Measurements from ENCODE around the gene TTLL13. TPM values are rescaled to one million over a fixed set of nuclear protein-coding genes. Genes with fewer than 3 reads are reported as not detected.
A peak's percentile ranks its signal among the peaks of the same experiment; 100 is the strongest.
"Not testable (repeated sequence)": the region's sequence is repeated elsewhere in the genome, so short reads cannot be mapped to it uniquely, and the experiment has no call there.

Gene TTLL13
- total and polyA plus RNA-seq, 10 donors: 0.03 to 1.8 (median 0.17) TPM; not detected in 3

- DNase-seq: peak; percentile 91
- H3K27ac ChIP-seq; intact Hi-C loops (cut with DNase I; ENCODE audit: low total_unique reads); H3K36me3 ChIP-seq; H3K27me3 ChIP-seq (replicated peaks in 1 of 7); H3K9me3 ChIP-seq: not testable (repeated sequence)
- peak overlapping the region in 1 of 8 donors; percentile 12 for H3K4me3 ChIP-seq
- H3K4me1 ChIP-seq: peaks cover 0 to 15% (median 6%) of the 10 kb centered on the region in 6 donors
- TF ChIP-seq, protein P1, sequence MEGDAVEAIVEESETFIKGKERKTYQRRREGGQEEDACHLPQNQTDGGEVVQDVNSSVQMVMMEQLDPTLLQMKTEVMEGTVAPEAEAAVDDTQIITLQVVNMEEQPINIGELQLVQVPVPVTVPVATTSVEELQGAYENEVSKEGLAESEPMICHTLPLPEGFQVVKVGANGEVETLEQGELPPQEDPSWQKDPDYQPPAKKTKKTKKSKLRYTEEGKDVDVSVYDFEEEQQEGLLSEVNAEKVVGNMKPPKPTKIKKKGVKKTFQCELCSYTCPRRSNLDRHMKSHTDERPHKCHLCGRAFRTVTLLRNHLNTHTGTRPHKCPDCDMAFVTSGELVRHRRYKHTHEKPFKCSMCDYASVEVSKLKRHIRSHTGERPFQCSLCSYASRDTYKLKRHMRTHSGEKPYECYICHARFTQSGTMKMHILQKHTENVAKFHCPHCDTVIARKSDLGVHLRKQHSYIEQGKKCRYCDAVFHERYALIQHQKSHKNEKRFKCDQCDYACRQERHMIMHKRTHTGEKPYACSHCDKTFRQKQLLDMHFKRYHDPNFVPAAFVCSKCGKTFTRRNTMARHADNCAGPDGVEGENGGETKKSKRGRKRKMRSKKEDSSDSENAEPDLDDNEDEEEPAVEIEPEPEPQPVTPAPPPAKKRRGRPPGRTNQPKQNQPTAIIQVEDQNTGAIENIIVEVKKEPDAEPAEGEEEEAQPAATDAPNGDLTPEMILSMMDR (IDR thresholded peaks at IDR 0.05 in 8 of 11, conservative IDR thresholded peaks at IDR 0.05 in 3 of 11): peak; percentile 35 to 88 (median 77)
- peak in 1 of 3 donors; percentile 23 for TF ChIP-seq POLR2AphosphoS5 (IDR thresholded peaks at IDR 0.05)
- WGBS, 5 donors: 46 to 53% (median 50%) methylated on average over 12 to 13 of the region's 13 CpGs
Measured at GRCh38 chr15:90293040-90293810, 43.9 kb downstream of the TTLL13 start.

DNA sequence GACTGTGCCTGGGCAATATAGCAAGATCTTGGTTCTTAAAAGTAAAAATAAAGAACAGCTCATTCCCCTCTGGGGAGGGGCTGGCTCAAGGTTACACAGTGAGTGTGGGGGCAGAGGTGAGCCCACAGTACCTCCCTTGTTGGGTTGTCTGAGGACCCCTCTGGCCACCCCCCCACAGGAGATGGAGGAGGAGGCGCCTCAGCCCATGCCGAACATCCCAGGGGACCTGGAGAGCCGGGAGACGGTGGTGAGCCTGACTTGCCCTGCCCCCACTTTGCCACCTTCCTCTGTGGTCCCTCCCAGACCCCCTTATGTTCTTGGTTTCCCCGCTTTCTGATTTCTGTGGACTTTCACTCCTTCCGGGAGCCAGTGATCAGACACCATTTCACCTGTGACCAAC, 44.8 kb downstream of the TTLL13 start:
- Histone ChIP-seq H3K4me3 (no peak overlapping the region), H3K36me3 (no peaks in the 10 kb centered on the region), H3K27ac (no peak overlapping the region), H3K9me3 (no peaks in the 10 kb centered on the region), H3K4me1 (peaks cover 0 to 15% (median 6%) of the 10 kb centered on the region in 6 donors), H3K27me3 (replicated peaks in 1 of 7) (no peaks in the 10 kb centered on the region)
- intact Hi-C loops (cut with DNase I; ENCODE audit: low total_unique reads): no loop called here
- DNase-seq: no peak
- WGBS, 5 donors: 73 to 90% (median 88%) methylated on average over 6 of the region's 6 CpGs
- TF ChIP-seq POLR2AphosphoS5 (IDR thresholded peaks at IDR 0.05) (no peak), POLR2A (IDR thresholded peaks at IDR 0.05) (no peak)
- TF ChIP-seq, protein P1 (IDR thresholded peaks at IDR 0.05 in 8 of 11, conservative IDR thresholded peaks at IDR 0.05 in 3 of 11): no peak

DNA sequence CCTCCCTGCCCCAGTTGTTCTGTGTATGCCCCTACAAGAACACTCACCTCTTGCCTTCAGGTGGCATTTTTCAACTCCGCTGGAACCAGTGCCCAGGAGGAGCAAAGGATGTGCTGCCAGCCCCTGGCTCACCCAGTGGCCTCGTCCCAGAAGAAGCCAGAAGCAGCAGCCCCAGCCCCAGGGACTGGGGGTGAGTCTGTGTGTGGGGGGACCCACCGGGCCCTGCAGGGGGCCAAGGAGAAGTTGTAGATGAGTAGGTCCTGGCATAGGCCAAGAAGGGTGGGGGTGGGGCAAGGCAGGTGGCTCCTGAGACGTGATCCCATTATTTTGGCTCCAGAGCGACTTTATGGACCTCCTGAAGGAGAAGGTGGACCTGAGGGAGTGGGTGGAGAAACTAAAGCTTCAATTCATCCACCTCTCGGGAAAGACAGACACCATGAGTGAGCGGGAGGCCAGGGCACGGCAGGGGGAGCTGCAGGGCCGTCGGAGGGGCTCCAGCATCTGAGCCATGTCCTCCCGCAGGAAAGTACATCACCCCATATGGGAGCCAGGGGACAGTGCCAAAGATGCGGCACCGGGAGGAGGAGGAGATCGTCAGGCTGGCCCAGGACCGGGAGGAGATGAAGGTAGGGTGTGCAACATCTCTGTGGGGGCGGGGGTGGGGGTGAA, 45.4 kb downstream of the TTLL13 start:
- H3K9me3 ChIP-seq: no peaks in the 10 kb centered on the region
- intact Hi-C loops (cut with DNase I; ENCODE audit: low total_unique reads): no loop called here
- no peak for DNase-seq
- no peaks in the 10 kb centered on the region for H3K36me3 ChIP-seq
- no peaks in the 10 kb centered on the region for H3K27me3 ChIP-seq (replicated peaks in 1 of 7)
- no peak overlapping the region for H3K27ac ChIP-seq
- H3K4me1 ChIP-seq: peaks cover 0 to 15% (median 6%) of the 10 kb centered on the region in 6 donors
- H3K4me3 ChIP-seq: no peak overlapping the region
- 68 to 86% (median 74%) methylated on average over 14 to 16 of the region's 16 CpGs for WGBS, 5 donors
- no peak for TF ChIP-seq POLR2AphosphoS5 (IDR thresholded peaks at IDR 0.05)
- TF ChIP-seq, protein P1 (IDR thresholded peaks at IDR 0.05 in 8 of 11, conservative IDR thresholded peaks at IDR 0.05 in 3 of 11): no peak
- no peak for TF ChIP-seq POLR2A (IDR thresholded peaks at IDR 0.05)

- H3K9me3 ChIP-seq: no peaks in the 10 kb centered on the region
- no peak for DNase-seq
- no peak overlapping the region for H3K4me3 ChIP-seq
- intact Hi-C loops (cut with DNase I; ENCODE audit: low total_unique reads): no loop called here
- no peak overlapping the region for H3K27ac ChIP-seq
- H3K36me3 ChIP-seq: no peaks in the 10 kb centered on the region
- peaks cover 0 to 15% (median 6%) of the 10 kb centered on the region in 6 donors for H3K4me1 ChIP-seq
- TF ChIP-seq POLR2A (IDR thresholded peaks at IDR 0.05): no peak
- TF ChIP-seq POLR2AphosphoS5 (IDR thresholded peaks at IDR 0.05): no peak
- TF ChIP-seq, protein P1 (IDR thresholded peaks at IDR 0.05 in 8 of 11, conservative IDR thresholded peaks at IDR 0.05 in 3 of 11): no peak
- no peaks in the 10 kb centered on the region for H3K27me3 ChIP-seq (replicated peaks in 1 of 7)
- 60 to 81% (median 69%) methylated on average over 7 to 10 of the region's 10 CpGs for WGBS, 5 donors
Measured at GRCh38 chr15:90295270-90295648, 45.9 kb downstream of the TTLL13 start.

DNA sequence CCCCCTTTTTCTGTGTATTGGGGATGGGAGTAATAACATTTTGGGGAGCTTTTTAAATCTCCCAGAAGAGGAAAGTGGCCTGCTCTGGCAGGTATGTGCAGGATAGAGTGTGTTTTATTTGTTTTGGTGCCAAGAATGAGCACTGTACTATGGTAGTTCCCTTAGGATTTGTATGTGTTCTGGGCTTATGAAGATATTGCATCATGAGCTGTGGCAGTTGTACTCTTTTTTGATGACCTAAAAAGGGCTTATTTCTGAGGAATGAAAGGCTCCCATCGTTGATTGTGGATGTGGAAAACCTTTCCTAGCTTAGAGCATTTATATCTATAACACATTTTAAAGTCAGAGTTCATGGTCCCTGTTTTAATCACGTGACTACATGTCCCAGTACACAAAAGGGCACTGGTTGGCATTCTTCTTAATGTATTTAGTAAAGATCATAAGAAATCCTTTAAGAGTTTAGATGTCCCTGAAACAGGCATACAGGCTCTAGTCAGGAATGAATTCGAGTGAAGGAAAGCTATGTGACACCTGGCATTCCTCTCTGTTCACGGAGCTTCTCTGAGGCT, 47.0 kb downstream of the TTLL13 start:
- DNase-seq, H3K4me3 ChIP-seq: not testable (repeated sequence)
- WGBS, 5 donors: 75 to 82% (median 77%) methylated on average over 4 of the region's 4 CpGs

More for the DNA sequence above, 47.0 kb downstream of the TTLL13 start:
- H3K9me3 ChIP-seq; H3K27ac ChIP-seq; intact Hi-C loops (cut with DNase I; ENCODE audit: low total_unique reads); H3K36me3 ChIP-seq; H3K27me3 ChIP-seq (replicated peaks in 1 of 7): not testable (repeated sequence)
- peaks cover 0 to 22% (median 11%) of the 10 kb centered on the region in 6 donors for H3K4me1 ChIP-seq

Measured in spleen (tissue), 11 donors.